ENCODE data around the gene KSR2. TPM values are rescaled to one million over a fixed set of nuclear protein-coding genes. Genes with fewer than 3 reads are reported as not detected.

KSR2 gene
- total RNA-seq, 2 donors from 2014 or later = 1.1 to 2.0 TPM

DNA sequence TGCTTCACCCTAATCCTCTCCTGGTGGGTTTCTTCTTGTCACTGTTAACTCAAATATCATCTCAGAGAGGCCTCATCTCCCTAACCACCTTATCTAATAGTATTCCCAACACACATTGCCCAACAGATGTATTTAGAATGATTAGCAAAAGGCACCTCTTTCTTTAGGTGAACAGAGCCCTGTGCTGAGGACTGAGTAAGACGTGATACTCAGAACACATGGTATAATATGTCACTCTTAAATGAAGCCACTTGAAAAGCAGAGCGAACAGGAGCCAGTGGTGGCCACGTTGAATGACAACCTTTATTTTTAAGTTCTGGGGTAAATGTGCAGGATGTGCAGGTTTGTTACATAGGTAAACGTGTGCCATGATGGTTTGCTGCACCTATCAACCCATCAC lies 1.5 kb upstream of the KSR2 start:
- Histone ChIP-seq H3K4me1 (ENCODE audit: control insufficient read depth, insufficient read depth, low read length) (no peaks in the 10 kb centered on the region), H3K27me3 (ENCODE audit: control insufficient read depth, insufficient read depth, low read length, poor library complexity, severe bottlenecking) (peaks cover 33% of the 10 kb centered on the region), H3K27ac (ENCODE audit: low read depth, low read length) (no peak overlapping the region), H3K4me3 (ENCODE audit: low read length) (no peak overlapping the region), H3K9ac (ENCODE audit: extremely low read depth, low read length, poor library complexity, severe bottlenecking) (no peak overlapping the region), H3K36me3 (ENCODE audit: control insufficient read depth, insufficient read depth, low read length) (no peaks in the 10 kb centered on the region), H3K9me3 (ENCODE audit: control insufficient read depth, low read length) (peaks cover 17% of the 10 kb centered on the region)
- Mint-ChIP-seq H3K9me3 (peaks cover 18% of the 10 kb centered on the region), H3K4me3 (peak overlapping the region; percentile 75), H3K4me1 (peaks cover 3% of the 10 kb centered on the region), H3K27me3 (ENCODE audit: insufficient read depth) (peaks cover 63% of the 10 kb centered on the region), H3K27ac (no peak overlapping the region), H3K36me3 (ENCODE audit: low read depth) (peaks cover 3% of the 10 kb centered on the region)
- WGBS, 2 experiments (ENCODE audit: insufficient coverage in 1 of 2, insufficient read length in 1 of 2) = 80 to 96% methylated on average over 3 of the region's 4 CpGs
- DNase-seq = peak; percentile 17
- TF ChIP-seq, protein P1, sequence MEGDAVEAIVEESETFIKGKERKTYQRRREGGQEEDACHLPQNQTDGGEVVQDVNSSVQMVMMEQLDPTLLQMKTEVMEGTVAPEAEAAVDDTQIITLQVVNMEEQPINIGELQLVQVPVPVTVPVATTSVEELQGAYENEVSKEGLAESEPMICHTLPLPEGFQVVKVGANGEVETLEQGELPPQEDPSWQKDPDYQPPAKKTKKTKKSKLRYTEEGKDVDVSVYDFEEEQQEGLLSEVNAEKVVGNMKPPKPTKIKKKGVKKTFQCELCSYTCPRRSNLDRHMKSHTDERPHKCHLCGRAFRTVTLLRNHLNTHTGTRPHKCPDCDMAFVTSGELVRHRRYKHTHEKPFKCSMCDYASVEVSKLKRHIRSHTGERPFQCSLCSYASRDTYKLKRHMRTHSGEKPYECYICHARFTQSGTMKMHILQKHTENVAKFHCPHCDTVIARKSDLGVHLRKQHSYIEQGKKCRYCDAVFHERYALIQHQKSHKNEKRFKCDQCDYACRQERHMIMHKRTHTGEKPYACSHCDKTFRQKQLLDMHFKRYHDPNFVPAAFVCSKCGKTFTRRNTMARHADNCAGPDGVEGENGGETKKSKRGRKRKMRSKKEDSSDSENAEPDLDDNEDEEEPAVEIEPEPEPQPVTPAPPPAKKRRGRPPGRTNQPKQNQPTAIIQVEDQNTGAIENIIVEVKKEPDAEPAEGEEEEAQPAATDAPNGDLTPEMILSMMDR (conservative IDR thresholded peaks at IDR 0.05) = no peak

DNA sequence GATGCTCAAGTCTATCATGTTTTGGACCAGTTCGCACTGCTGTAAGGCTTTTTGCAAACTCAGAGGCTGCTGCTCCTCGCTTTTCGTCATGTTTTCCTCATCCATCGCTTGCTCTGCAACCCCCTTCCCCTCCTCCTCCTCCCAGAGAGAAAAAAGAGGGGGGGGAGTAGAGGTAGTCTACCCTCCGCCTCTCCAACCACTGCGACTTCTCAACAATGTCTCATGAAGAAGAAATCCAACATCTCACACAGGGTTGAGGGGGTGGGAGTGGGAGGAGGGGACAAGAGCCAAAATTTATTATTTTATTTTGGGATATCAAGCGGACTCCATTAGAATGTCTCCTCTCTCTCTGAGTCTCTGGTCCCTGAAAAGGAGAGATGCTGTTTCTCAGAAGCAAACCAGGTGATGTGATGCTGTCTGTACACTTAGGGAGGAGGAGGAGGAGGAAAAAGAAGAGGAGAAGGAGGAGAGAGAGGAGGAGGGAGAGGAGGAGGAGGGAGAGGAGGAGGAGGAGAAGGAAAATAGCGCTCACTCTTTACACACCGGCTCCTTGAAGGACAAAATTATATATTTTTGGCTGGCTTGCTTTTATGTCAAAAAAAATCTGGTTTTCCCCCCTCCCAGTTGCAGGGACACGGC lies 520 bp downstream of the KSR2 start:
- Mint-ChIP-seq H3K36me3 (ENCODE audit: low read depth) (peaks cover 3% of the 10 kb centered on the region), H3K27me3 (ENCODE audit: insufficient read depth) (peaks cover 61% of the 10 kb centered on the region), H3K9me3 (peaks cover 18% of the 10 kb centered on the region), H3K4me1 (peaks cover 3% of the 10 kb centered on the region), H3K27ac (no peak overlapping the region), H3K4me3 (peak overlapping the region; percentile 75)
- H3K27ac ChIP-seq (ENCODE audit: low read depth, low read length) = no peak overlapping the region
- H3K27me3 ChIP-seq (ENCODE audit: control insufficient read depth, insufficient read depth, low read length, poor library complexity, severe bottlenecking) = peaks cover 36% of the 10 kb centered on the region
- peaks cover 17% of the 10 kb centered on the region for H3K9me3 ChIP-seq (ENCODE audit: control insufficient read depth, low read length)
- H3K4me3 ChIP-seq (ENCODE audit: low read length) = peak overlapping the region; percentile 85
- no peaks in the 10 kb centered on the region for H3K4me1 ChIP-seq (ENCODE audit: control insufficient read depth, insufficient read depth, low read length)
- H3K36me3 ChIP-seq (ENCODE audit: control insufficient read depth, insufficient read depth, low read length) = no peaks in the 10 kb centered on the region
- WGBS, 2 experiments (ENCODE audit: insufficient coverage in 1 of 2, insufficient read length in 1 of 2) = 0 to 4% methylated on average over 1 to 6 of the region's 10 CpGs
- TF ChIP-seq, protein P1 (conservative IDR thresholded peaks at IDR 0.05) = no peak
- H3K9ac ChIP-seq (ENCODE audit: extremely low read depth, low read length, poor library complexity, severe bottlenecking) = peak overlapping the region; percentile 18
- peak; percentile 55 for DNase-seq

DNA sequence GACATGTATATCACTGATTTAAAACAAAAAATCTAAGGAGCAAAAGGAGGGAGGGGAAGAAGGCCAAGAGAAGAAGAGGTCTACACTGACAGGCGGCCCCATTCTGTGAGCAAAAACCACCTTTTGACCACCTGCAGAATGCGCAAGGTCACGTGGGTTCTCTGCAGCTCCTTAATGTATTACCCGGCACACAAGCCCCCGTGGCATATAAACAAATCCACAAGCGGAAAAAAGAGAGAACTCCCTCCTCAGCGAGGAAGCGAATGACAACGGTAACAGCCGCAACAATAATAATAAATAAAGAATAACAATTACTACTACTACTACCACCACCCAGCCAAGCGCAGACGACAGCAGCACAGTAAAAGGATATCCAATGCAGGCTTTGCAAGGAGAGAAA lies 1.3 kb downstream of the KSR2 start:
- peak overlapping the region; percentile 75 for H3K4me3 Mint-ChIP-seq
- peaks cover 3% of the 10 kb centered on the region for H3K4me1 Mint-ChIP-seq
- Histone ChIP-seq H3K36me3 (ENCODE audit: control insufficient read depth, insufficient read depth, low read length) (no peaks in the 10 kb centered on the region), H3K4me3 (ENCODE audit: low read length) (peak overlapping the region; percentile 85), H3K27me3 (ENCODE audit: control insufficient read depth, insufficient read depth, low read length, poor library complexity, severe bottlenecking) (peaks cover 36% of the 10 kb centered on the region), H3K27ac (ENCODE audit: low read depth, low read length) (no peak overlapping the region), H3K9me3 (ENCODE audit: control insufficient read depth, low read length) (peaks cover 17% of the 10 kb centered on the region), H3K9ac (ENCODE audit: extremely low read depth, low read length, poor library complexity, severe bottlenecking) (no peak overlapping the region), H3K4me1 (ENCODE audit: control insufficient read depth, insufficient read depth, low read length) (no peaks in the 10 kb centered on the region)
- H3K36me3 Mint-ChIP-seq (ENCODE audit: low read depth) = peaks cover 3% of the 10 kb centered on the region
- peaks cover 18% of the 10 kb centered on the region for H3K9me3 Mint-ChIP-seq
- H3K27ac Mint-ChIP-seq = no peak overlapping the region
- DNase-seq = peak; percentile 55
- TF ChIP-seq, protein P1 (conservative IDR thresholded peaks at IDR 0.05) = no peak
- WGBS, 2 experiments (ENCODE audit: insufficient coverage in 1 of 2, insufficient read length in 1 of 2) = 23 to 66% methylated on average over 2 to 12 of the region's 12 CpGs
- peaks cover 60% of the 10 kb centered on the region for H3K27me3 Mint-ChIP-seq (ENCODE audit: insufficient read depth)

Measured in endodermal cell (in vitro differentiated cells).